Measurements from ENCODE around the gene PRRT3.

DNA sequence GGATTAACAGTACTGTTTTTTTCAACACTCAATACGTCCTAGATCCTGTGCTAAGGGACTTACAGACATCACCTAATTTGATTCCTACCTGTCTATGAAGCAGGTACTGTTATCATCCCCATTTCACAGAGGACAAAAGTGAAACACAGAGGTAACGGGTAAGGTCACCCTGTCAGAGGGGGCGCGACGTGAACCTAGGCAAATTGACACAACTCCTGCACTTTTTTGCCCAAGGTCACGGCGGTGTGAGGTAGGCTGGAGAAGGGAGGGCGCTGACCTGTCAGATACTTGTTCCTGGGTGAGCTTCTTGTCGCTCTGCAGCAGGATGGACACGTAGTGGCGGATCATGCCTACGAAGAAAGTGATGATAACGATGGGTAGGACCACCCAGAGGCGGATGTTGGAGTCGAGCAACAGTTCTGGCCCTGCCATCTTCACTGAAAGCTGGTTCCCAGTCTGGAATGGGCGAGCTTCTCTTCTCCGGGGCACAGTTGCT, 34.1 kb upstream of the PRRT3 start:
- TF ChIP-seq, protein P1, sequence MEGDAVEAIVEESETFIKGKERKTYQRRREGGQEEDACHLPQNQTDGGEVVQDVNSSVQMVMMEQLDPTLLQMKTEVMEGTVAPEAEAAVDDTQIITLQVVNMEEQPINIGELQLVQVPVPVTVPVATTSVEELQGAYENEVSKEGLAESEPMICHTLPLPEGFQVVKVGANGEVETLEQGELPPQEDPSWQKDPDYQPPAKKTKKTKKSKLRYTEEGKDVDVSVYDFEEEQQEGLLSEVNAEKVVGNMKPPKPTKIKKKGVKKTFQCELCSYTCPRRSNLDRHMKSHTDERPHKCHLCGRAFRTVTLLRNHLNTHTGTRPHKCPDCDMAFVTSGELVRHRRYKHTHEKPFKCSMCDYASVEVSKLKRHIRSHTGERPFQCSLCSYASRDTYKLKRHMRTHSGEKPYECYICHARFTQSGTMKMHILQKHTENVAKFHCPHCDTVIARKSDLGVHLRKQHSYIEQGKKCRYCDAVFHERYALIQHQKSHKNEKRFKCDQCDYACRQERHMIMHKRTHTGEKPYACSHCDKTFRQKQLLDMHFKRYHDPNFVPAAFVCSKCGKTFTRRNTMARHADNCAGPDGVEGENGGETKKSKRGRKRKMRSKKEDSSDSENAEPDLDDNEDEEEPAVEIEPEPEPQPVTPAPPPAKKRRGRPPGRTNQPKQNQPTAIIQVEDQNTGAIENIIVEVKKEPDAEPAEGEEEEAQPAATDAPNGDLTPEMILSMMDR (conservative IDR thresholded peaks at IDR 0.05; ENCODE audit: low read length) = no peak
- TF ChIP-seq EZH2phosphoT487 (IDR thresholded peaks at IDR 0.05; ENCODE audit: borderline replicate concordance, low read depth, low read length) = no peak

All from OCI-LY7 (cell line).